Body of pancreas (tissue), 4 donors: ENCODE data around the gene SLC4A4.

ENCODE experiments used
- CTCF ChIP-seq, 7 experiments: fragments of 450-650 bp in 4 of 7; fragments of 200-600 bp in 3 of 7; sonication (generic) in 3 of 7; IDR thresholded peaks; one replicate each; pipeline ENCODE4 v1.5.1; 2016 to 2019; ENCODE audit warnings: antibody characterized with exemption in 7 of 7
- POLR2A ChIP-seq, 3 donors: fragments of 450-650 bp; IDR thresholded peaks; one replicate each; pipeline ENCODE4 v1.6.1; 2016; ENCODE audit warnings: antibody characterized with exemption in 3 of 3, mild to moderate bottlenecking in 2 of 3

- no peak for TF ChIP-seq POLR2A (IDR thresholded peaks at IDR 0.05)
- no peak for TF ChIP-seq CTCF (IDR thresholded peaks at IDR 0.05)
Measured at GRCh38 chr4:71558248-71558647, 219.4 kb downstream of the SLC4A4 start.
